GM19193 (cell line): ENCODE data around the gene TFG.

ENCODE experiments used
- POLR2A ChIP-seq: IDR thresholded peaks from 4 replicates; pipeline ENCODE4 v1.6.1; 2011; ENCODE audit not compliant: insufficient read depth, insufficient read length; ENCODE audit errors: extremely low read depth

Gene TFG

GRCh38 chr3:100798012-100798411, 88.7 kb downstream of the TFG start:
- no peak for TF ChIP-seq POLR2A
